Measurements from ENCODE around the gene HSCB.
"Not testable (repeated sequence)": the region's sequence is repeated elsewhere in the genome, so short reads cannot be mapped to it uniquely, and the experiment has no call there.

The HSCB gene

GRCh38 chr22:28741200-28741784 lies 547 bp upstream of the HSCB start:
- TF ChIP-seq CTCF (IDR thresholded peaks at IDR 0.05; ENCODE audit: low read depth, low read length) = no peak
- H3K4me3 ChIP-seq (replicated peaks in 1 of 2; ENCODE audit: low read depth in 2 of 2, low read length in 2 of 2) = peak overlapping the region; percentile 87 to 96
- DNase-seq (ENCODE audit: low read depth in 2 of 2) = no peak

DNA sequence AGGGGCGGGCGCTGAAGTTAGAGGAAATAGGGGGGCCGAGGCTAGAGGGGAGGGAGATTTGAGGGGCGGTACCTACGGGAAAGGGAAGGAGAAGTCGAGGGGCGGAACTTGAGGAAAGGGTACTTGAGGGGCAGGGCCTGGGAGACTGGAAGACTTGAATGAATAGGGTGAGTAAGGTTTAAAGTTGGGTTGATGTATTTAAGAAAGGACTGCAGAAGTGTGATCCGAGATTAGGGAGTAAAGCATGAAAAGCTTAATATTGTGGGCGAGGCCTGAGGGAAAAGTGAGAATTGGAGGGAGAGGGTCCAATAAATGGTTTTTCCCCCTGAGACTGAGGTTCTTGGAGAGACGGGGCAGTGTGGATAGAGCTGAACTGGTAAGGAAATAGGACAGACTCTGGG lies 723 bp downstream of the HSCB start:
- no peak for TF ChIP-seq CTCF (IDR thresholded peaks at IDR 0.05; ENCODE audit: low read depth, low read length)
- DNase-seq (ENCODE audit: low read depth in 2 of 2) = no peak
- H3K4me3 ChIP-seq (replicated peaks in 1 of 2; ENCODE audit: low read depth in 2 of 2, low read length in 2 of 2) = peak overlapping the region; percentile 87 to 96

GRCh38 chr22:28743852-28744251 lies 2.0 kb downstream of the HSCB start:
- no peak for DNase-seq (ENCODE audit: low read depth in 2 of 2)
- no peak for TF ChIP-seq CTCF (IDR thresholded peaks at IDR 0.05; ENCODE audit: low read depth, low read length)
- no peak overlapping the region for H3K4me3 ChIP-seq (replicated peaks in 1 of 2; ENCODE audit: low read depth in 2 of 2, low read length in 2 of 2)

DNA sequence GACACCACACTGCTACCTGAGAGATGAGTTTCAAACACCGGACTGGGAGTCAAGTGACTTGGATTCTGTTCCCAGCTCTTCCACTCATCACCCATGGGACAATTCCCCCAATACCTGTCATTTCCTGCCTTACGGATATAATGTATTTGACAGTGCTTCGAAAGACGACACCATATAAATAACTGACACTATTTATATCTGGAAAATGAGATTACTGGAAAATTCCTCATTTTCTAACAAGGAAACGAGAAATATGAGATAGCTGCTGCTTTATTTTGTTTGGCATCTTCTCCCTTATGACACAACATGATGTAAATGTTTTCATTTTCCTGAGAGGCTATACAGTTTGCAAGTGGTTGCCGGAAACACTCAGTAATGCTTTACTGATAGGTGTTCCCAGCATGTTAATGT lies 8.6 kb downstream of the HSCB start:
- no peak for TF ChIP-seq CTCF (IDR thresholded peaks at IDR 0.05; ENCODE audit: low read depth, low read length)
- peak; percentile 86 to 88 for DNase-seq (ENCODE audit: low read depth in 2 of 2)
- no peak overlapping the region for H3K4me3 ChIP-seq (replicated peaks in 1 of 2; ENCODE audit: low read depth in 2 of 2, low read length in 2 of 2)

- DNase-seq (ENCODE audit: low read depth in 2 of 2) = not testable (repeated sequence)
Measured at GRCh38 chr22:28754512-28754911, 12.7 kb downstream of the HSCB start.

DNA sequence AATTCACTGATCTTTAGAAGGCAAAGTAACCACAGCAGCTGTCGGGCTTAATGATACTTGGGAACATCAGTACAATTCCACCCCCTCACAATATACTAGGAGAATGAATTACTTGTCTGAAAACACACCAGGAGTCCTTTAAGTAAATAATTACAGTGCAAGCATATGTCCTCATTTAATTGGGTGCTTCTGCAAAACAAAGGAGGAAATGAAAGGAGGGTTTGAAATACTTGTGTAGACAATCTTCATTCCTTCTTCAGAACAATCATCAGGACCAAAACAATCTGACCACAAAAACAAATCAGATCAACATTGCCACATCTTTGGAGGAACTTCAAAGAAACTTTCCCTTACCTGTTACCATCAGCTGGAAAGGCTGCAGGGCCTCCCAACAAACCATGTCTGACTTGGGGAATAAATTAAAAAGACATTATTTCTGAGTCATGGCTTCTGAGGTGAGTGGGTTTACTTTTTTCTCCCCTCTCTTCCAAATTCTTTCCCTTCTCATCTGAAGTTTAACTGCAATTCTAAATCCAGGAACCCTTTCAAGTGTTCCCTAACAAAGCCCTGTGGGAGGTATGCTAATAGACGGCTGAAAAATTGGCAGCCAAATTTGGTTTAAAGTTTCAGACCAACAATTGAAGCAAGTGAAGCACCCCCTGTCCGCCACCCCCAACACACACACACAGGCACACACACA lies 18.2 kb downstream of the HSCB start:
- no peak for DNase-seq (ENCODE audit: low read depth in 2 of 2)
- H3K4me3 ChIP-seq (replicated peaks in 1 of 2; ENCODE audit: low read depth in 2 of 2, low read length in 2 of 2) = no peak overlapping the region
- TF ChIP-seq CTCF (IDR thresholded peaks at IDR 0.05; ENCODE audit: low read depth, low read length) = no peak

More at GRCh38 chr22:28754512-28754911, 12.7 kb downstream of the HSCB start:
- H3K4me3 ChIP-seq (replicated peaks in 1 of 2; ENCODE audit: low read depth in 2 of 2, low read length in 2 of 2) = not testable (repeated sequence)

- no peak for DNase-seq (ENCODE audit: low read depth in 2 of 2)
- no peak for TF ChIP-seq CTCF (IDR thresholded peaks at IDR 0.05; ENCODE audit: low read depth, low read length)
- no peak overlapping the region for H3K4me3 ChIP-seq (replicated peaks in 1 of 2; ENCODE audit: low read depth in 2 of 2, low read length in 2 of 2)
Measured at GRCh38 chr22:28761449-28761755, 19.6 kb downstream of the HSCB start.

- DNase-seq (ENCODE audit: low read depth in 2 of 2); H3K4me3 ChIP-seq (replicated peaks in 1 of 2; ENCODE audit: low read depth in 2 of 2, low read length in 2 of 2): not testable (repeated sequence)
Measured at GRCh38 chr22:28762000-28762399, 20.2 kb downstream of the HSCB start.

Measured in cardiac fibroblast (primary cell).